NCI-H748 treated with DMSO at 0.1 percent for 48 hours (cell line): ENCODE data around the gene AMPH.
A peak's percentile ranks its signal among the peaks of the same experiment; 100 is the strongest.

Source experiments
- DNase-seq: peaks from one replicate; lab custom pipeline; 2025; lab: John Stamatoyannopoulos, UW

Gene AMPH

DNA sequence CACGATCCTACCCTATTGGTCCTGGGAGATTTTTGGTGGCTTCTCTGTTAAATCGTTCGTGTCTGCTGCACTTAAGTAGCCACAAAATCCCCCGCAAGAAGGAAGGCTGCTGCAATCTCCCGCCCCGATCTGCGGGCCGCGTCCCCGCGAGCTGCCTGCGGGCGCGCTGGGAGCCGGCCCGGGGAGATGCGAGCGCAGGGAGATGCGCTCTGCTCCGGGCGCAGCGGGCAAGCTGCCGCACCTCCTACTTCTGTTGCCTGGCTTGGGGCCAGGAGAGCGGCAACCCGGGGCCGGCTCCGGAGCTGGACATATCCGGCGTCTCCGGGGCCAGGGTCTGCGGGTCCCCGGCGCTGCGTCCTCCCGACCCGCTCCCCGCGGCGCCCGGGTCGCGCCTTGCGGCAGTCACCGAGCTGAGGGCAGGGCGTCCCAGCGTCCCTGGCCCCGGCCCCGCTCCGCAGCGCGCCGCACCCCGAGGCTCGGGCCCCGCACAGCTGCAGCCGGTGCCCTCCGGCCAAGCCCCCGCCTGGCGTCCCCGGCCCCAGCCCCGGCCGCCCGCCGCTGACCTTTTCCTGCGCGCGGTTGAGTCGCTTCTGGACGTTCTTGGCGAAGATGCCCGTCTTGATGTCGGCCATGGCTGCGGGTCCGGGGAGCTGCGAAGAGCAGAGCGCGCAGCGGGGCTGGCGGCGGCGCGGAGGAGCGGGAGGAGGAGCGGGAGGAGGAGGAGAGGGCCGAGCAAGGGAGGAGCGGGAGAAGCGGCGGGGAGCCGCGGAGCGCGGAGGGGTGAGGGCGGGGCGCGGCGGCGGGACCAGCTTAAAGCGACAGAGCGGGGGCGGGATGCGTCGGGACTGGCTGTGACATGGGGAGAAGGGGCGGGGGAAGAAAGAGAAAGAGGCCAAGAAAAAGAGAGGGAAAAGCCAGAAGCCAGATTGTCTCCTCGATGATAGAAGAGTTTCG is at the start of gene AMPH:
AMPH (minus strand) TSS at position 654 of the 954 bp plus-strand sequence; CDS start at position 632, 22 bp downstream.
- peak; percentile 22 for DNase-seq

DNA sequence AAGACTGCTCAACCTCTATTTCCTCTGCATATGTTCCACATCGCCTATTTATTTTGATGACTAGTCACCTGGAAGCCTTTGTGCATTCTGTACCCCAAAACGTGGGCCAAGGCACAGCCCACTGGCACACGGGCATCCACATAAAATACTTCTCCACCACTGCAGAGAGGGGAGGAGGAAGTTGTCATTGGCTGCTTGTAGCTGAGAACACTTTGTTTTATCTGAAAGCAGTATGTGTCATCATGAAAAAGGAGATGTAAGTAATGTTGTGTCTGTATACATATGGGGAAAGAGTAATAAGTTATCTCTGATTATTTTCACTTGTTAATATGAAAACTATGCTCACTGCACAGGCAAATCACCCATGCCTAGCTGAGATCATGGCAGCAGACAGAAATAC is 48.2 kb upstream of the AMPH start:
- DNase-seq = no peak

DNA sequence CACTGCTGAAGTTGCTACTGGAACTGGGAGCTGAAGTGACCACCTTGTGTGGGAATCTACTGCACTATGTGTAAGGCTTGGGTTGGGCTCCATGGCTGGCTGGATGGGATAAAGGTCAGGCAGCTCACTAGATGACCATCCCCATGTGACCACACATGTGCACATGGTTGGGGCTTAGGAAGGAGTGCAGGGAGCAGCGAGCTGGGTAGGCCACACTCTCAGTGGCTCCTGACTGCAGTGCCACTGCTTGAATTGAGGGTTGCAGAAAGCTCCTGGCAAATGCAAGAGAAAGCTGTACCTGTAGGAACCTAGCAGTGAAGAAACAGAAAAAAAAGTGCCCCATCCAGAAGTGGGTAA is 47.5 kb upstream of the AMPH start:
- DNase-seq = no peak

- no peak for DNase-seq
Measured at GRCh38 chr7:38677981-38678697, 47.0 kb upstream of the AMPH start.

DNA sequence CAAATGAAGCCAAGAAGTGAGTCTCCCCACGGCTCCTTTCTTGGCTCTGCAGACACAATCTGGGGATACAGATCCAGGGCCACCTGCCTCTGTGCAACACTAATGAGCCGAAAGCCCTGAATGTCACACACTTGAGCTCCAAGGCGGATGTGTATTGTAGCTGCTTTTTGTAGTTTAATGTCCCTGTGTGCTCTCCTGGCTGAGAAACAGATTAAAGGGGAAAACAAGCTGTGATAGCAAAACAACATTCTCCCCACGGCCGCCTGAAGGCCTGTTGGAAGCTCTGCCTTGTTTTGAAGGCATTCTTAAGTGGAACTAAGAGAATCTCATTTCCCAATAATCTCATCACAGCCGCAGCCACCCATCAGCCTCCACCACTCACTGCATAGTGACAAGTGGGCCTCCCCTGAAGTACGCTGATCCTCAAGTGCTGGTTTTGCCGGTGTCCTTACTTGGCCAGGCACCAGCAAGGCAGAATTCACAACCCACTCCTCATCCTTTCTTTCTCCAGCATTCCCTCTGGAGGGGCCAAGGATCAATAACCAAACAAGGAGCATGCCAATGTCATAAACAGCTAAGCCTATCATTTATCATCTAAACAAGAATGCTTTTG is 44.4 kb upstream of the AMPH start:
- DNase-seq = peak; percentile 18

DNA sequence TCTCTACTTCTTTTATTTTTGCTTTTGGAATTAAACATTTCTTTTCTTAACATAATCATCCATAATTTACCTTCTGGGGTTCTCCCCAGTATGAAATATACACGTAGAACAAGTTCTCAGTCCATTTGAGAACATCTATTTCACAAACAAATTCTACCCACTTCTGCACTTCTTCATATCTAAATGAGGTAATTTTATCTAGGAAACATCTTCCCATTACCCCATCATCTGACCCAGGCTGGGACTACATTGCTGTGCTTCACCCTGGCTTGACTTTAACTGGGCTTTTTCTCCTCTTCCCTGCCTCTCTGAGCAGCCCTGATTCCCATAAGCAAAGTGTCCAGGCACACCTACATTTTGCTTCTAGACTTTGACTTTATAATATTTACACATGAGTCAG is 43.3 kb upstream of the AMPH start:
- DNase-seq = no peak

- no peak for DNase-seq
Measured at GRCh38 chr7:38673795-38674194, 42.6 kb upstream of the AMPH start.

GRCh38 chr7:38671911-38672905 is 41.0 kb upstream of the AMPH start:
- no peak for DNase-seq

DNA sequence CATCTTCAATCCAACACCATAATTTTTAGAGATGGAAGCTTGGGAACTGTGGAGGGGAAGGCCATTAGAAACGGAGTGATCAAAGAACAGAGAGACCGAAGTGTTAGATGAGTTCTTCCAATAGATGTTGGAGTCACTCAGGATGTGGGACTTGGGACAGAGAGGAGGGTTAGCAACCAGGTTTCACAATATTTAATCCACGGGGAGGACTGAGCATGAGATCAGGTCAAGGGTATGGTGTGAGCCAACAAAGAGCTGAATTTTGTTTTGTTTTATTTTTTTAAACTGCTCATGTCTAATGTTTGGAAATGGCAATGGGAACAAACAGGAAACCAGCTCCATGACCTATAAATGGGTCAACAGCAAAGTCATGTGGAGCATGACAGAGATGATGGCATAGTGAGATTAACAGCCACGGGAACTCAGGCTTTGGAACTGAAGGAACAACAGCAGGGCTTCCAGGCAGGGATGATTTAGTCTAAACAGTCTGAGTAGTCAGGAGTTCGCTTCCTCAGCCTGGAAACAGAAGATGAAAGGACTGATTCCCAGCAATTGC is 38.9 kb upstream of the AMPH start:
- no peak for DNase-seq

DNA sequence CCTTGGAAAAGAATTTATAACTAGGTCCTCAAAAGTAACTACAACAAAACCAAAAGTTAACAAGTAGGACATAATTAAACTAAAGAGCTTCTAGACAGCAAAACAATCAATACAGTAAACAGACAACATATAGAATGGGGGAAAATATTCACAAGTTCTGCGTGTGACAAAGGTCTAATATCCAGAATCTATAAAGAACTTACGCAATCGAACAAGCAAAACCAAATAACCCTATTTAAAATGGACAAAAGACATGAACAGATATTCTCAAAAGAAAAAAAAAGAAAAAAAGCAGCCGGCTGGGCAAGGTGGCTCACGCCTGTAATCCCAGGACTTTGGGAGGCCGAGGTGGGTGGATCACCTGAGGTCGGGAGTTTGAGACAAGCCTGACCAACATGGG is 33.8 kb upstream of the AMPH start:
- no peak for DNase-seq

- DNase-seq = peak; percentile 66
Measured at GRCh38 chr7:38660427-38661099, 29.4 kb upstream of the AMPH start.

- no peak for DNase-seq
Measured at GRCh38 chr7:38659931-38660330, 28.8 kb upstream of the AMPH start.

- no peak for DNase-seq
Measured at GRCh38 chr7:38658921-38659320, 27.7 kb upstream of the AMPH start.

DNA sequence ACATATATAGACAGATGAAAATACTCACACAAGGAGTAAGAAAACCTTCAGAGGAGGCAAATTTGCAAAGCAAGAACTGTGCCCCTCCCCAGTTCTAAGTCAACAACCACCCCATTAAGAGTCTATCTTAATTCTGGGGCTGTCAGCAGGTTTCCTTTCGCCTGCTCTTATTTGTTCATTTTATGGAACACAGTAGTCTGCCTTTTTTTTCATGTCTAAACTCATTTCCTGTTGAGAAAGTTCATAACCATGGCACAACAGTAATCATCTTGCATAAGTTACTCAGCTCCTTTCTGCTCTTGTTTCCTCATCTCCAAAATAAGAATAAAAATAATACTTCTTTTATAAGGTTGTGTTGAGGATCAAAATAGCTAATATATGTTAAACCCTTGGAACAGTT is 25.8 kb upstream of the AMPH start:
- DNase-seq = no peak

DNA sequence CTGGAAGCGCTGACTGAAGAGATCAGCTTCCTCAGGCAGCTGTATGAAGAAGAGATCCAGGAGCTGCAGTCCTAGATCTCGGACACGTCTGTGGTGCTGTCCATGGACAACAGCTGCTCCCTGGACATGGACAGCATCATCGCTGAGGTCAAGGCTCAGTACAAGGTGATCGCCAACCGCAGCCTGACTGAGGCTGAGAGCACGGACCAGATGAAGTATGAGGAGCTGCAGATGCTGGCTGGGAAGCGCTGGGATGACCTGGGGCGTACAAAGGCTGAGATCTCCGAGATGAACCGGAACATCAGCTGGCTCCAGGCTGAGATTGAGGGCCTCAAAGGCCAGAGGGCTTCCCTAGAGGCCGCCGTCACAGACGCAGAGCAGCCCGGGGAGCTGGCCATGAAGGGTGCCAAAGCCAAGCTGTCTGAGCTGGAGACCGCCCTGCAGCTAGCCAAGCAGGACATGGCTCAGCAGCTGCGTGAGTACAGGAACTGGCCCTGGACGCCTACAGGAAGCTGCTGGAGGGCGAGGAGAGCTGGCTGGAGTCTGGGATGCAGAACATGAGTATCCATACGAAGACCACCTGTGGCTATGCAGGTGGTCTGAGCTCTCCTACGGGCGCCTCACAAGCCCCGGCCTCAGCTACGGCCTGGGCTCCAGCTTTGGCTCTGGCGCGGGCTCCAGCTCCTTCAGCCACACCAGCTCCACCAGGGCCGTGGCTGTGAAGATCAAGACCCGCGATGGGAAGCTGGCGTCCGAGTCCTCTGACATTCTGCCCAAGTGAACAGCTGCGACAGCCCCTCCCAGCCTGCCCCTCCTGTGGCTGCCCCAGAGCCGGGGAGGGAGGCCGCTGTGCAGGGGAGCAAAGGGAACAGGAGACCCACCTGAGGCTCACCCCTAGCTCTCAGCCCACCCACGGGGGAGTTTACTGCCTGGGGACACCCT is 24.9 kb upstream of the AMPH start:
- DNase-seq = no peak

- DNase-seq = no peak
Measured at GRCh38 chr7:38637957-38638356, 6.8 kb upstream of the AMPH start.

DNA sequence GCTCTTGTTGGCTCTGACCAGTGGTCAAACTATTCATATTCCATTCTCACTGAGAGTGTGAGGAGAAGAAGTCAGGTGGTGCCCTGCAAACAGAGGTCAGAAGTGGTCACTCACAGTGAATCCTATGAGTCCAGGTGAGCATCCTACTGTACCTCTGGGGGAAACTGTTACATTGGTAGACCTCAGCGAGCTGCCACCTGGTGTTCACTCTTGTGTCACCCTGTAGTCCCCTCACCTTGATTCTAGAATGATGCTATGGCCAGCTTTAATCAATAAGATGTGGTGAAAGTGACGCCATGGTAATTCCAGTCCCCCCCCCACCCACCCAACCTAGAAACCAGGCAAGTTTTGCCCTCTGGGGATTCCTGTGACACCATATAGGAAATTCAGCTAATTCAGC is 1.2 kb upstream of the AMPH start:
- no peak for DNase-seq

DNA sequence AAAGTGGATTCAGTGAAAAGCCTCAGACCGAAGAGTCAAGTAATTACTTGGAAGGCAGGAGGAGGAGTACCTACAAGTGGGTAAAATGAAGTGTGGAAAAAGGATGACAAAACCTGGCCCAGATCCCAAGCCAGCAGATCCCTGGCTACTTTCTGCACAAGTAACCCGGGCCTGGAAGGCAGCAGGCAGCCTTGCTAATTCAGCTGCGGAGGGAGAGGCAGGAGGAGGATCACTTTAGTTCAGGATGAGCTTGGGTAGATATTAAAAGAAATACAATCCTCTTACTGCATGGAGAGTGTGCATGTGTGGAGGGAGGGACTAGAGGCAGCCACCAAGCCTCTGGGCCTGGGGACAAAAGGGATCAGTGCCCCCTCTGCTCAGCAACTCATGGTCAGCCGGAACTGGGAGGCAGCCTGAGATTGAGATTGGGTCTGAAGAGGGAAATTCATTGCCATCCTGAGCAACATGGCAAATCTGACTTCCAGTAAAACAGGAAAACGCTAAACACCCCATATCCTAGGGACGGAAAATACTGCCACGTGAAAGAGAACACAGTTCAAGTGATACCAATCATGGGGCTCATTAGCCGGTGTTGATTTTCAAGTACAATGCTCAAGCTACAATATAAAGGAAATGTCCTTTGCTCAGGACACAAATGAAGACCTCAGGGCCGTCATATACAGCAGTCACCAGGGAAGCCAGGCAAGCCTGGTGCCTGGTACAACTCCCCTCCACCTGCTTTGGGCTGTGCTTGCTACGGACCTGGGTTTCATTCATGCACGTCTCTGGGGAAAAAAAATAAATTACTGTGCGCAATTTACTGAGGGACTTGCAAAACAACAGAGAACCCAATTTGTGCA is 1.3 kb downstream of the AMPH start:
- peak; percentile 51 for DNase-seq
